GM23338 (cell line): Measurements from ENCODE around the gene NT5C2. TPM values are rescaled to one million over a fixed set of nuclear protein-coding genes. Genes with fewer than 3 reads are reported as not detected.
A peak's percentile ranks its signal among the peaks of the same experiment; 100 is the strongest.
"Not testable (repeated sequence)": the region's sequence is repeated elsewhere in the genome, so short reads cannot be mapped to it uniquely, and the experiment has no call there.

Source experiments
- ATAC-seq: fragments of 200-7000 bp; cut with Tn5 transposase; 3 replicates; pipeline ENCODE4 v1.9.1; 2020
- DNase-seq: peaks from one replicate; pipeline ENCODE4 v3.0.0-alpha.2; 2015; ENCODE audit warnings: low spot score
- H2AFZ ChIP-seq: fragments of 200-600 bp; sonication (generic); 2 replicates; pipeline ENCODE4 v1.8.0; 2016; ENCODE audit warnings: antibody characterized with exemption, mild to moderate bottlenecking, moderate library complexity
- H3F3A ChIP-seq: fragments of 200-600 bp; sonication (generic); replicated peaks from 2 replicates; pipeline ENCODE4 v1.8.0; 2017; ENCODE audit warnings: antibody characterized with exemption, mixed run types, low read depth
- H3K27ac ChIP-seq: fragments of 200-600 bp; sonication (generic); 2 replicates; pipeline ENCODE4 v1.6.1; 2016; ENCODE audit warnings: low read depth
- H3K27me3 ChIP-seq: fragments of 200-600 bp; sonication (generic); 2 replicates; pipeline ENCODE4 v1.8.0; 2016; ENCODE audit warnings: mild to moderate bottlenecking, mixed run types, moderate library complexity; ENCODE audit not compliant: insufficient read depth
- H3K36me3 ChIP-seq: fragments of 200-600 bp; sonication (generic); 2 replicates; pipeline ENCODE4 v1.8.0; 2016; ENCODE audit warnings: mild to moderate bottlenecking; ENCODE audit not compliant: insufficient read depth
- H3K4me1 ChIP-seq: fragments of 200-600 bp; sonication (generic); 2 replicates; pipeline ENCODE4 v1.8.0; 2016; ENCODE audit warnings: mild to moderate bottlenecking, moderate library complexity; ENCODE audit not compliant: insufficient read depth
- H3K4me2 ChIP-seq: fragments of 200-600 bp; sonication (generic); 2 replicates; pipeline ENCODE4 v1.7.1; 2017; ENCODE audit warnings: mixed run types
- H3K4me3 ChIP-seq: fragments of 200-600 bp; sonication (generic); 2 replicates; pipeline ENCODE4 v1.6.1; 2016; ENCODE audit warnings: mixed run types
- H3K79me2 ChIP-seq: fragments of 200-600 bp; sonication (generic); replicated peaks from 2 replicates; pipeline ENCODE4 v1.8.0; 2017; ENCODE audit warnings: mild to moderate bottlenecking; ENCODE audit not compliant: insufficient read depth
- H3K9me2 ChIP-seq: fragments of 200-600 bp; sonication (generic); 2 replicates; pipeline ENCODE4 v1.8.0; 2017; ENCODE audit not compliant: insufficient read depth
- H4K20me1 ChIP-seq: fragments of 200-600 bp; sonication (generic); replicated peaks from 2 replicates; pipeline ENCODE4 v1.8.0; 2017; ENCODE audit warnings: mild to moderate bottlenecking; ENCODE audit not compliant: insufficient read depth
- H3K27ac Mint-ChIP-seq: 2 replicates; pipeline ENCODE4 v1.8.0; 2020; ENCODE audit warnings: inconsistent platforms, mild to moderate bottlenecking, moderate library complexity, mixed read lengths
- H3K27me3 Mint-ChIP-seq: 3 replicates; pipeline ENCODE4 v1.8.0; 2022; ENCODE audit warnings: low read depth, mild to moderate bottlenecking, moderate library complexity, mixed read lengths, inconsistent platforms; ENCODE audit not compliant: insufficient read depth, poor library complexity
- H3K36me3 Mint-ChIP-seq: 3 replicates; pipeline ENCODE4 v1.8.0; 2021; ENCODE audit warnings: low read depth, mild to moderate bottlenecking, inconsistent platforms, moderate library complexity, mixed read lengths
- H3K4me1 Mint-ChIP-seq: 3 replicates; pipeline ENCODE4 v1.8.0; 2020; ENCODE audit warnings: mild to moderate bottlenecking, inconsistent platforms, mixed read lengths
- H3K4me3 Mint-ChIP-seq: 3 replicates; pipeline ENCODE4 v1.8.0; 2021; ENCODE audit warnings: moderate library complexity, mild to moderate bottlenecking, inconsistent platforms, mixed read lengths
- H3K9me3 Mint-ChIP-seq: 3 replicates; pipeline ENCODE4 v1.8.0; 2020; ENCODE audit warnings: moderate library complexity, mild to moderate bottlenecking, inconsistent platforms, mixed read lengths
- CREB1 ChIP-seq: fragments of 250-450 bp; sonication (Bioruptor Pico); IDR thresholded peaks from 2 replicates; pipeline ENCODE4 v1.5.0; 2020; ENCODE audit warnings: low read depth, mild to moderate bottlenecking, moderate library complexity
- EZH2phosphoT487 ChIP-seq: fragments of 200-600 bp; sonication (generic); IDR thresholded peaks from one replicate; pipeline ENCODE4 v1.8.1; 2018; ENCODE audit warnings: antibody characterized with exemption; ENCODE audit not compliant: unreplicated experiment
- NANOG ChIP-seq: IDR thresholded peaks from 2 replicates; pipeline ENCODE4 v1.6.1; 2016; ENCODE audit warnings: antibody characterized with exemption, borderline replicate concordance
- ZNF114 ChIP-seq: fragments of 250-450 bp; sonication (Bioruptor Pico); IDR thresholded peaks from 2 replicates; pipeline ENCODE4 v1.5.0; 2020; ENCODE audit warnings: mild to moderate bottlenecking, moderate library complexity
- ZNF462 ChIP-seq: fragments of 250-450 bp; sonication (Bioruptor Pico); IDR thresholded peaks from 2 replicates; pipeline ENCODE4 v1.5.0; 2020; ENCODE audit warnings: mild to moderate bottlenecking, moderate library complexity
- polyA plus RNA-seq: library from polyadenylated mRNA; unstranded; fragments of >200 nt; fragmentation: Nextera tagmentation; extraction: Ambion mirVana; gene quantifications from 2 replicates; pipeline ENCODE4 v1.2.1, GENCODE V29; 2016
- total RNA-seq: library from RNA; depleted of rRNA; stranded (reverse); fragments of >200 nt; shearing (Covaris generic); gene quantifications from 2 replicates; pipeline ENCODE4 v1.2.3, GENCODE V29; 2014

The NT5C2 gene
- total and polyA plus RNA-seq, 2 experiments from 2014 or later: 33.9 to 85.4 TPM

- peaks cover 15% of the 10 kb centered on the region for H3K4me1 Mint-ChIP-seq
- not testable (repeated sequence) for H3K4me3 Mint-ChIP-seq, H3K27me3 Mint-ChIP-seq, H3K27me3 ChIP-seq, H3F3A ChIP-seq, DNase-seq, H3K9me3 Mint-ChIP-seq, ATAC-seq, H2AFZ ChIP-seq, H3K4me3 ChIP-seq, H3K9me2 ChIP-seq, H3K36me3 ChIP-seq
- peaks cover 20% of the 10 kb centered on the region for H4K20me1 ChIP-seq
- H3K4me2 ChIP-seq: peak overlapping the region; percentile 32; the same call in 1 of the 2 replicates
- H3K27ac Mint-ChIP-seq: peak overlapping the region; percentile 28
- H3K79me2 ChIP-seq: peaks cover 99% of the 10 kb centered on the region
- peaks cover 12% of the 10 kb centered on the region for H3K4me1 ChIP-seq
- peaks cover 11% of the 10 kb centered on the region; the same call in 2 of the 3 replicates for H3K36me3 Mint-ChIP-seq
- peak overlapping the region; percentile 74 for H3K27ac ChIP-seq
Observed at GRCh38 chr10:103183991-103184451, 9.1 kb downstream of the NT5C2 start.

- H3K4me1 ChIP-seq: peaks cover 12% of the 10 kb centered on the region
- Mint-ChIP-seq H3K4me3 (no peak overlapping the region), H3K27me3 (no peaks in the 10 kb centered on the region), H3K27ac (no peak overlapping the region), H3K9me3 (no peaks in the 10 kb centered on the region), H3K36me3 (peaks cover 8% of the 10 kb centered on the region; the same call in 2 of the 3 replicates), H3K4me1 (peaks cover 15% of the 10 kb centered on the region)
- no peak overlapping the region for H3K4me3 ChIP-seq
- H3K27me3 ChIP-seq: no peaks in the 10 kb centered on the region
- no peaks in the 10 kb centered on the region for H3F3A ChIP-seq
- H2AFZ ChIP-seq: no peak overlapping the region
- peaks cover 96% of the 10 kb centered on the region for H3K79me2 ChIP-seq
- no peaks in the 10 kb centered on the region for H3K9me2 ChIP-seq
- no peak for TF ChIP-seq ZNF114 (CRISPR knock-in tag)
- DNase-seq: no peak
- H4K20me1 ChIP-seq: peaks cover 12% of the 10 kb centered on the region
- peaks cover 4% of the 10 kb centered on the region; the same call in 1 of the 2 replicates for H3K36me3 ChIP-seq
- no peak for ATAC-seq
- no peak overlapping the region; the same call in 1 of the 2 replicates for H3K27ac ChIP-seq
- no peak overlapping the region for H3K4me2 ChIP-seq
Observed at GRCh38 chr10:103181244-103181643, 11.8 kb downstream of the NT5C2 start.

GRCh38 chr10:103180491-103180890 lies 12.6 kb downstream of the NT5C2 start:
- H3K4me1 Mint-ChIP-seq: peaks cover 21% of the 10 kb centered on the region
- Histone ChIP-seq H3K4me2 (no peak overlapping the region), H2AFZ (no peak overlapping the region), H3F3A (no peaks in the 10 kb centered on the region), H3K4me1 (peaks cover 12% of the 10 kb centered on the region), H3K27me3 (no peaks in the 10 kb centered on the region), H3K36me3 (peaks cover 4% of the 10 kb centered on the region; the same call in 1 of the 2 replicates), H3K27ac (peak overlapping the region; percentile 66; the same call in 1 of the 2 replicates), H3K4me3 (no peak overlapping the region), H3K79me2 (peaks cover 92% of the 10 kb centered on the region), H3K9me2 (no peaks in the 10 kb centered on the region), H4K20me1 (peaks cover 17% of the 10 kb centered on the region)
- H3K27ac Mint-ChIP-seq: no peak overlapping the region
- no peak for ATAC-seq
- H3K36me3 Mint-ChIP-seq: peaks cover 9% of the 10 kb centered on the region; the same call in 2 of the 3 replicates
- H3K4me3 Mint-ChIP-seq: no peak overlapping the region
- H3K27me3 Mint-ChIP-seq: no peaks in the 10 kb centered on the region
- DNase-seq: no peak
- no peak for TF ChIP-seq ZNF462
- TF ChIP-seq CREB1 (CRISPR knock-in tag): no peak
- TF ChIP-seq NANOG: no peak
- no peak for TF ChIP-seq EZH2phosphoT487
- H3K9me3 Mint-ChIP-seq: no peaks in the 10 kb centered on the region
